GM12878 (cell line): Measurements from ENCODE around the gene SEC16B.

Experiments used
- E4F1 ChIP-seq: fragments of 450-650 bp; IDR thresholded peaks from 2 replicates; pipeline ENCODE4 v1.6.1; 2018; ENCODE audit warnings: borderline replicate concordance, mild to moderate bottlenecking; ENCODE audit not compliant: partially characterized antibody
- KDM1A ChIP-seq: fragments of 200-600 bp; sonication (generic); IDR thresholded peaks from 2 replicates; pipeline ENCODE4 v1.6.1; 2016; ENCODE audit warnings: borderline replicate concordance
- POLR2AphosphoS5 ChIP-seq: IDR thresholded peaks from 2 replicates; pipeline ENCODE4 v1.6.1; 2011; ENCODE audit warnings: mild to moderate bottlenecking, low read length, inconsistent platforms
- SP1 ChIP-seq: IDR thresholded peaks from one replicate; pipeline ENCODE4 v1.6.1; 2011; ENCODE audit warnings: low read depth, low read length
- YY1 ChIP-seq: IDR thresholded peaks from 2 replicates; pipeline ENCODE4 v1.6.1; 2011; ENCODE audit warnings: low read depth, mild to moderate bottlenecking, low read length
- TF ChIP-seq, protein P1 (sequence below): fragments of 450-650 bp; IDR thresholded peaks from 2 replicates; pipeline ENCODE4 v1.6.1; 2017; ENCODE audit warnings: antibody characterized with exemption, mild to moderate bottlenecking, moderate library complexity
- TF ChIP-seq, protein P2 (sequence below), 3 experiments: IDR thresholded peaks in 2 of 3; conservative IDR thresholded peaks in 1 of 3; 2 replicates each; pipeline ENCODE4 v1.5.1; 2011; ENCODE audit warnings: low read depth in 3 of 3, low read length in 3 of 3, mild to moderate bottlenecking in 3 of 3, control low read depth in 2 of 3, moderate library complexity in 2 of 3, inconsistent platforms in 1 of 3, mixed read lengths in 1 of 3; ENCODE audit not compliant: control insufficient read depth in 2 of 3, insufficient read depth in 1 of 3; ENCODE audit errors: extremely low read depth in 1 of 3
- TF ChIP-seq, protein P3 (sequence below): fragments of 150-350 bp; IDR thresholded peaks from 2 replicates; pipeline ENCODE4 v1.6.1; 2016; ENCODE audit warnings: low read depth, low read length

GRCh38 chr1:177922209-177922608 lies 47.6 kb downstream of the SEC16B start:
- TF ChIP-seq, protein P1, sequence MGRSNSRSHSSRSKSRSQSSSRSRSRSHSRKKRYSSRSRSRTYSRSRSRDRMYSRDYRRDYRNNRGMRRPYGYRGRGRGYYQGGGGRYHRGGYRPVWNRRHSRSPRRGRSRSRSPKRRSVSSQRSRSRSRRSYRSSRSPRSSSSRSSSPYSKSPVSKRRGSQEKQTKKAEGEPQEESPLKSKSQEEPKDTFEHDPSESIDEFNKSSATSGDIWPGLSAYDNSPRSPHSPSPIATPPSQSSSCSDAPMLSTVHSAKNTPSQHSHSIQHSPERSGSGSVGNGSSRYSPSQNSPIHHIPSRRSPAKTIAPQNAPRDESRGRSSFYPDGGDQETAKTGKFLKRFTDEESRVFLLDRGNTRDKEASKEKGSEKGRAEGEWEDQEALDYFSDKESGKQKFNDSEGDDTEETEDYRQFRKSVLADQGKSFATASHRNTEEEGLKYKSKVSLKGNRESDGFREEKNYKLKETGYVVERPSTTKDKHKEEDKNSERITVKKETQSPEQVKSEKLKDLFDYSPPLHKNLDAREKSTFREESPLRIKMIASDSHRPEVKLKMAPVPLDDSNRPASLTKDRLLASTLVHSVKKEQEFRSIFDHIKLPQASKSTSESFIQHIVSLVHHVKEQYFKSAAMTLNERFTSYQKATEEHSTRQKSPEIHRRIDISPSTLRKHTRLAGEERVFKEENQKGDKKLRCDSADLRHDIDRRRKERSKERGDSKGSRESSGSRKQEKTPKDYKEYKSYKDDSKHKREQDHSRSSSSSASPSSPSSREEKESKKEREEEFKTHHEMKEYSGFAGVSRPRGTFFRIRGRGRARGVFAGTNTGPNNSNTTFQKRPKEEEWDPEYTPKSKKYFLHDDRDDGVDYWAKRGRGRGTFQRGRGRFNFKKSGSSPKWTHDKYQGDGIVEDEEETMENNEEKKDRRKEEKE = no peak
- TF ChIP-seq, protein P2, sequence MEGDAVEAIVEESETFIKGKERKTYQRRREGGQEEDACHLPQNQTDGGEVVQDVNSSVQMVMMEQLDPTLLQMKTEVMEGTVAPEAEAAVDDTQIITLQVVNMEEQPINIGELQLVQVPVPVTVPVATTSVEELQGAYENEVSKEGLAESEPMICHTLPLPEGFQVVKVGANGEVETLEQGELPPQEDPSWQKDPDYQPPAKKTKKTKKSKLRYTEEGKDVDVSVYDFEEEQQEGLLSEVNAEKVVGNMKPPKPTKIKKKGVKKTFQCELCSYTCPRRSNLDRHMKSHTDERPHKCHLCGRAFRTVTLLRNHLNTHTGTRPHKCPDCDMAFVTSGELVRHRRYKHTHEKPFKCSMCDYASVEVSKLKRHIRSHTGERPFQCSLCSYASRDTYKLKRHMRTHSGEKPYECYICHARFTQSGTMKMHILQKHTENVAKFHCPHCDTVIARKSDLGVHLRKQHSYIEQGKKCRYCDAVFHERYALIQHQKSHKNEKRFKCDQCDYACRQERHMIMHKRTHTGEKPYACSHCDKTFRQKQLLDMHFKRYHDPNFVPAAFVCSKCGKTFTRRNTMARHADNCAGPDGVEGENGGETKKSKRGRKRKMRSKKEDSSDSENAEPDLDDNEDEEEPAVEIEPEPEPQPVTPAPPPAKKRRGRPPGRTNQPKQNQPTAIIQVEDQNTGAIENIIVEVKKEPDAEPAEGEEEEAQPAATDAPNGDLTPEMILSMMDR (IDR thresholded peaks at IDR 0.05 in 2 of 3, conservative IDR thresholded peaks at IDR 0.05 in 1 of 3; ENCODE audit: control insufficient read depth in 2 of 3, extremely low read depth in 1 of 3, insufficient read depth in 1 of 3, low read depth in 3 of 3, low read length in 3 of 3) = no peak
- TF ChIP-seq, protein P3, sequence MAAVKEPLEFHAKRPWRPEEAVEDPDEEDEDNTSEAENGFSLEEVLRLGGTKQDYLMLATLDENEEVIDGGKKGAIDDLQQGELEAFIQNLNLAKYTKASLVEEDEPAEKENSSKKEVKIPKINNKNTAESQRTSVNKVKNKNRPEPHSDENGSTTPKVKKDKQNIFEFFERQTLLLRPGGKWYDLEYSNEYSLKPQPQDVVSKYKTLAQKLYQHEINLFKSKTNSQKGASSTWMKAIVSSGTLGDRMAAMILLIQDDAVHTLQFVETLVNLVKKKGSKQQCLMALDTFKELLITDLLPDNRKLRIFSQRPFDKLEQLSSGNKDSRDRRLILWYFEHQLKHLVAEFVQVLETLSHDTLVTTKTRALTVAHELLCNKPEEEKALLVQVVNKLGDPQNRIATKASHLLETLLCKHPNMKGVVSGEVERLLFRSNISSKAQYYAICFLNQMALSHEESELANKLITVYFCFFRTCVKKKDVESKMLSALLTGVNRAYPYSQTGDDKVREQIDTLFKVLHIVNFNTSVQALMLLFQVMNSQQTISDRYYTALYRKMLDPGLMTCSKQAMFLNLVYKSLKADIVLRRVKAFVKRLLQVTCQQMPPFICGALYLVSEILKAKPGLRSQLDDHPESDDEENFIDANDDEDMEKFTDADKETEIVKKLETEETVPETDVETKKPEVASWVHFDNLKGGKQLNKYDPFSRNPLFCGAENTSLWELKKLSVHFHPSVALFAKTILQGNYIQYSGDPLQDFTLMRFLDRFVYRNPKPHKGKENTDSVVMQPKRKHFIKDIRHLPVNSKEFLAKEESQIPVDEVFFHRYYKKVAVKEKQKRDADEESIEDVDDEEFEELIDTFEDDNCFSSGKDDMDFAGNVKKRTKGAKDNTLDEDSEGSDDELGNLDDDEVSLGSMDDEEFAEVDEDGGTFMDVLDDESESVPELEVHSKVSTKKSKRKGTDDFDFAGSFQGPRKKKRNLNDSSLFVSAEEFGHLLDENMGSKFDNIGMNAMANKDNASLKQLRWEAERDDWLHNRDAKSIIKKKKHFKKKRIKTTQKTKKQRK = no peak
- TF ChIP-seq YY1 (no peak), E4F1 (no peak), KDM1A (no peak), SP1 (no peak), POLR2AphosphoS5 (no peak)
